Fibroblast of skin of scalp (primary cell): ENCODE measurements around the gene AMACR.

Experiments used
- DNase-seq: peaks from one replicate; pipeline ENCODE4 v3.0.0-alpha.2; 2013

The AMACR gene

GRCh38 chr5:34005681-34006080 lies 2.2 kb downstream of the AMACR start:
- no peak for DNase-seq

- no peak for DNase-seq
Observed at GRCh38 chr5:34005211-34005610, 2.6 kb downstream of the AMACR start.

- DNase-seq, result no peak
Observed at GRCh38 chr5:34003941-34004340, 3.9 kb downstream of the AMACR start.

- DNase-seq, result no peak
Observed at GRCh38 chr5:34002629-34003328, 5.1 kb downstream of the AMACR start.

- no peak for DNase-seq
Observed at GRCh38 chr5:34001241-34001841, 6.5 kb downstream of the AMACR start.

- no peak for DNase-seq
Observed at GRCh38 chr5:33999978-34000377, 7.9 kb downstream of the AMACR start.

- DNase-seq, result peak; percentile 87
Observed at GRCh38 chr5:33997331-33997983, 10.4 kb downstream of the AMACR start.

GRCh38 chr5:33995865-33996264 lies 12.0 kb downstream of the AMACR start:
- no peak for DNase-seq

- DNase-seq, result peak; percentile 88
Observed at GRCh38 chr5:33994845-33995244, 13.0 kb downstream of the AMACR start.

- no peak for DNase-seq
Observed at GRCh38 chr5:33992864-33993263, 15.0 kb downstream of the AMACR start.

GRCh38 chr5:33985447-33985846 lies 22.4 kb downstream of the AMACR start:
- no peak for DNase-seq

GRCh38 chr5:33984671-33985124 lies 23.2 kb downstream of the AMACR start, which contains the start of gene SLC45A2:
Gene SLC45A2, minus strand, starts transcription at chr5:33984693. Its CDS starts 110 bp downstream, at chr5:33984583.
- DNase-seq, result peak; percentile 56

- no peak for DNase-seq
Observed at GRCh38 chr5:33984178-33984577, 23.7 kb downstream of the AMACR start.

- DNase-seq, result no peak
Observed at GRCh38 chr5:33981408-33982162, 26.3 kb downstream of the AMACR start.

GRCh38 chr5:33980030-33980429 lies 27.8 kb downstream of the AMACR start:
- DNase-seq, result no peak

GRCh38 chr5:33978306-33978705 lies 29.5 kb downstream of the AMACR start:
- DNase-seq, result no peak

GRCh38 chr5:33976307-33976706 lies 31.5 kb downstream of the AMACR start:
- no peak for DNase-seq

- no peak for DNase-seq
Observed at GRCh38 chr5:33975852-33976251, 32.0 kb downstream of the AMACR start.

GRCh38 chr5:33973271-33973670 lies 34.6 kb downstream of the AMACR start:
- no peak for DNase-seq

- peak; percentile 72 for DNase-seq
Observed at GRCh38 chr5:33969572-33970452, 38.0 kb downstream of the AMACR start.

- no peak for DNase-seq
Observed at GRCh38 chr5:33968211-33969005, 39.4 kb downstream of the AMACR start.
